Measurements from ENCODE around the gene MBD2.
"Not testable (repeated sequence)": the region's sequence is repeated elsewhere in the genome, so short reads cannot be mapped to it uniquely, and the experiment has no call there.

The MBD2 gene

GRCh38 chr18:54148151-54148550, 76.3 kb downstream of the MBD2 start:
- no peak for DNase-seq

DNA sequence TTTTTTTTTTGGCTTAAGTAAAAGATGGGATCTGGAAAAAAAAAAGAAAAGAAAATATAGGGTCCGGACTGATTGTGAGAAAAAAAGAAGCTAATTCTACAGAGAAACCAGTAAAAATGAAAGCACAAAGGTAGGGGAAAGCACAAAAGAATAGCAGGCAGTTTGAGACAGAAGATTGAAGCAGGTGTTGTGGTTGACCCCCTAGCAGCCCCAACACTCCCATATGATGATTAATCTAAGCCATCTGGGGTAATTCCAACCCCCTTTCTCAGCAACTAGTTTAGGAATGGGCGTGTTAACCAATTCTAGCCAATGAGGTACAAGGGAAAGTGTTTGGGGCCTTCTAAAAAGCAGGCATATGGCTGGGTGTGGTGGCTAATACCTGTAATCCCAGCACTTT, 77.0 kb downstream of the MBD2 start:
- DNase-seq = no peak

DNA sequence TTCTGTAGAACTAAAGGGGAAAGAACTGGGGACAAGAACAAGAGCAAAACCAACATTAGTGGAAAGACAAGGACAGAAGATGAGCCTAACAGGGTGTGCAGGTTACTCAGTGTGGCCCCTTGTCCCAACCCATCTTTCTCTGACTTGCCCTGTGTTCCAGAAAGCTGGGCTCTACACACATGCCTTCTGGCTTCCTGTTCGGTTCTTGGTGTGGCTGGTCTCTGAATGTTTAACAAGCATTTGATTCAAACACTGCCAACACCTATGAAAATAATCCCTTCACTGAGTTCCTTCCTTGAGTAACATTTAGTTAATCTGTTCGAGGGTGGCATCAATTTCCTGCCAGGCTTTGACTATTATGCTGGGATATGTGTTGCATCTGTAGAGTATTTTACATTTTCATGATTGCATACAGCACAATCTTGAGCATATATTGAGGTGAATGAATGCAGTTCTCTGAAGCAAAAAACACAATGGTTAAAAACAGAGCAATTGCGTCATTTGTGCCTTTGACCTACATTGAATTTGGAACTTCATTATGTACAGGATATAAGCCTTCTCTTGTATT, 83.3 kb downstream of the MBD2 start:
- no peak for DNase-seq

GRCh38 chr18:54140641-54141040, 83.8 kb downstream of the MBD2 start:
- no peak for DNase-seq

DNA sequence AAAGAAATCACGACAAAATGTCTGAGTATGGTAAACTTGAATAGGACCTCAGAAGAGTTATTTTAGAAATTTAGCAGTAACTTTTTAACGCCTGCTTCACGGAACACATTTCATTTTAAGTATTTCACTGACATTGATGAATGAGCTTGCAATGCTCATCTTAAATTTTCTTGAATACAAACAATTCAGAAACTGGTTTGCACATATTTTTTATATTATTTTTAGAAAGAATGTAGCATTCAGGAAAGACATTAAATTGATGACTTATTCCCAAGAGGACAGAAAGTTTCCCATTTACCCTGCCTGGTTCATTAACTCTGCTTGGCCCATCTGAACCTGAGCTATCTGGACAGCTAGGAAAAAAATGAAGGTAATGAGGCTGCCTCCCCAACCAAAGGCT, 89.3 kb downstream of the MBD2 start:
- DNase-seq = no peak

DNA sequence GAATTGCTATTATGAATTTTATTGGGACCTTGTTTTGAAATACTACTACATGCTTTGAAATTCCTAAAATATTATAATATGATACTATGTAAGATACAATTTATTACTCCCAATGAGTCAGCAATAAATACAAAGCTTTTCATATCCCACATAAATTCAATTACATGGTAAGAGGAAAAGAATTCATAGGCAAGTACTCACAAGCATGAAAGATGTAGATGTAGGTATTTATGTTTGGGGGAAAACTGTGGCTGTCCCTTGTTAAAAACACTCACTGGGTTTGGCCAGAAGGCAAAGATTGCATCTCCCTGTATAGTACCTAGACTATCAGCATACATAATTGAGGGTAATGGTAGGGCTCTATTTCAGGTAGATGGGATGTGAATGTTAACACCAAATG, 90.4 kb downstream of the MBD2 start:
- no peak for DNase-seq

GRCh38 chr18:54130631-54131030, 93.8 kb downstream of the MBD2 start:
- no peak for DNase-seq

GRCh38 chr18:54130177-54130576, 94.3 kb downstream of the MBD2 start:
- no peak for DNase-seq

GRCh38 chr18:54129448-54130067, 94.9 kb downstream of the MBD2 start:
- no peak for DNase-seq

DNA sequence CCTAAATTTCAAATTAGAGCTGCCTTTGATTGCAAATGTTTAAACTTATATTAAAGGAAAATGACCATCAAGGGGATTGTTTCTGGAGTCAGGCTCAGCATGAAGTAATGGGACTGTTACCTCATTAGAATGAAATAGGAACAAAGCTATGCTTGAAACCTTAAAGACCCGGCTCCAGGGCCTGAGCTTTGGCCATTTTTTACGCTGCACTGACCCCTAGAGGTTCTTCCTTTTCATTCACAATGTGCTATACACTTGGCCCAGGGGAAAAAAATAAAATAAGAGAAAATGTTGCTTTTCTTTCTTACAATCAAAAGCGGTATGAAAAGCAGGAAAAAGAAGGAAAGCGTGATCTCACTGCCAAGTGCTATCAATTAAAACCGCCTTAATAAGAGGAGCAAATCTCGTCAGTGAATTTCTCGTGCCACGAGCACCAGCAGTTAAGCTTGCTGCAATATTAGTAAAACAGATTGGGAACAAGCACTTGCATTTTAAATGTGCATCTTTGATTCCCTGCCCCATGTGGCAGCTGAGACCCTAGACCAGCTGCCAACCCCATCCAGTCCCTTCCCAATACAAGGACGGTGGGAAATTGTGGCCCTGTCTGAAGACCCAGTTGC, 96.6 kb downstream of the MBD2 start:
- no peak for DNase-seq

DNA sequence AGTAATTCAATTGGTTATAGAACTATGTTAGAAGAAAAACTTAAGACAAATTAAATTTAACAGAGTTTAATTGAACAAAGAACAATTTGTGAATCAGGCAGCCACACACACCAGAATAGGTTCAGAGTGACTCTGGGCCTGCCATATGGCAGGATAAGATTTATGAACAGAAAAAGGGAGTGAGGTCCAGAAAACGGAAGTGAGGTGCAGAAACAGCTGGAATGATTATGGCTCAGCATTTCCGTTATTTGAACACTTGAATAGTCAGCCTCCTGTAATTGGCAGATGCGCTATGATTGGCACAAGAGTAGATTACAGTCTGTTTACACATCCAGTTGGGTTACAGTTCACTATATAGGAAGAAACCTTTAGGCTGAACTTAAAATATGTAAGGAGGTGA, 99.0 kb downstream of the MBD2 start:
- no peak for DNase-seq

DNA sequence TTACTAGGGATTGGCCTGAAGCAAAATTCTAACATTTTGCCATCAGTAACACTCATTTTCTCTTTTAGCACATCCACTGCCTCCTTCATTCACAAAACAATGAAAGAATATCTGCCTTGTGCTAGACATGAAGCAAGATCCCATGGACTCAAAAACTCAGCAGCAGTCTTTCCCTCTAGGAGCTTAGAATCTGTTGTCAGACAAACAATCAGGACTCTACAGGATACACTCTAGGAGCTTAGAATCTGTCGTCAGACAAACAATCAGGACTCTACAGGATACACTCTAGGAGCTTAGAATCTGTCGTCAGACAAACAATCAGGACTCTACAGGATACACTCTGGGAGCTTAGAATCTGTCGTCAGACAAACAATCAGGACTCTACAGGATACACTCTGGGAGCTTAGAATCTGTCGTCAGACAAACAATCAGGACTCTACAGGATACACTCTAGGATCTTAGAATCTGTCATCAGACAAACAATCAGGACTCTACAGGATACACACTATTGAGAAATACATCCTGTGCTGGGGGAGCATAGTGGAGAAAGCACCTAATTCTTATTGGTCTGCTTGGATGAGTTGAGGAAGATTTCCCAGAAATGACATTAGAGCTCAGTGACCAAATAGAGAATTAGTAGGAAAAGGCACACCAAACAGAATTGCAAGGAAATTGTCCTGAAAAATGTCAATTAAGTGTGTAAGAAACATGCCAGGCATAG, 100.6 kb downstream of the MBD2 start:
- DNase-seq = not testable (repeated sequence)

- DNase-seq = no peak
Measured at GRCh38 chr18:54119524-54120019, 104.9 kb downstream of the MBD2 start.

GRCh38 chr18:54117853-54118773, 106.4 kb downstream of the MBD2 start:
- no peak for DNase-seq

DNA sequence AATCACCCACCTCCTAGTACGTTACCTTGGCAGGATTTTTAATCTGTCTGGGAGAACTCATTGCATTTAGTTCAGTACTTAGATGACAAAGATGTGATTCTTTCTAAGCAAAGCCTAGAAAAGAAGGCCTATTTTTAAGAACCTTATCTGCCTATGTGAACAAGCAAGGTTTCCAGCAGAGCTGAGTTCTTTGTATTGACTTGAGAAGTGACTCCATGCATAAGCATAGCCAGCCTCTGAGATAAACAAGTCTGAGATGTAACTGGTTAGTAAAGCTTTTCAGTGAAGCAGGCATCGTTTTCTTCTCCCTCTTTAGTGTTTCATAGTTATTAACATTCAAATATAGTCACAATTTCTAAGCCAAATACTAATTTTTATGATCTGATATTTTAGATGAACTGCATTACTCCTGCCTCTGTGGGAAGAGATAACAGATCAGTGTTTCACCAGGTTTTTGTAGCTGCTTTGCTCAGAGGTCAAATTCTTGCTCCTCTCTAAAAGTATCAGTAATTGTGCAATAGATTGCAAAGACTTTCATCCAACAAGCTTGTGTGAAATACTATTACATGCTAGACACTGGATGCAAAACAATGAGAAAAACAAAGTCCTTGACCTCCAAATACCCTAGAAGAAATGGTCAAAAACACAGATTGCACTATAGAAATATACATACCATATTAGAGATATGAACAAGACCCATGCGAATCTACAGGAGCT, 107.8 kb downstream of the MBD2 start:
- no peak for DNase-seq

- no peak for DNase-seq
Measured at GRCh38 chr18:54112356-54112755, 112.1 kb downstream of the MBD2 start.

GRCh38 chr18:54109131-54109683, 115.3 kb downstream of the MBD2 start:
- DNase-seq = no peak

- DNase-seq = no peak
Measured at GRCh38 chr18:54102123-54102522, 122.3 kb downstream of the MBD2 start.
